Thyroid gland (tissue), 4 donors: ENCODE data around the gene TGFBR1.

Experiments used
- POLR2A ChIP-seq, 2 donors: fragments of 450-650 bp; IDR thresholded peaks; one replicate each; pipeline ENCODE4 v1.6.1; 2017; ENCODE audit warnings: antibody characterized with exemption in 2 of 2, mild to moderate bottlenecking in 2 of 2, moderate library complexity in 1 of 2
- TF ChIP-seq, protein P1 (sequence below), 6 experiments: fragments of 200-600 bp in 3 of 6; fragments of 450-650 bp in 3 of 6; sonication (generic) in 3 of 6; IDR thresholded peaks; one replicate each; pipeline ENCODE4 v1.5.1; 2016 to 2019; ENCODE audit warnings: antibody characterized with exemption in 6 of 6, mild to moderate bottlenecking in 2 of 6, inconsistent platforms in 1 of 6, moderate library complexity in 1 of 6

DNA sequence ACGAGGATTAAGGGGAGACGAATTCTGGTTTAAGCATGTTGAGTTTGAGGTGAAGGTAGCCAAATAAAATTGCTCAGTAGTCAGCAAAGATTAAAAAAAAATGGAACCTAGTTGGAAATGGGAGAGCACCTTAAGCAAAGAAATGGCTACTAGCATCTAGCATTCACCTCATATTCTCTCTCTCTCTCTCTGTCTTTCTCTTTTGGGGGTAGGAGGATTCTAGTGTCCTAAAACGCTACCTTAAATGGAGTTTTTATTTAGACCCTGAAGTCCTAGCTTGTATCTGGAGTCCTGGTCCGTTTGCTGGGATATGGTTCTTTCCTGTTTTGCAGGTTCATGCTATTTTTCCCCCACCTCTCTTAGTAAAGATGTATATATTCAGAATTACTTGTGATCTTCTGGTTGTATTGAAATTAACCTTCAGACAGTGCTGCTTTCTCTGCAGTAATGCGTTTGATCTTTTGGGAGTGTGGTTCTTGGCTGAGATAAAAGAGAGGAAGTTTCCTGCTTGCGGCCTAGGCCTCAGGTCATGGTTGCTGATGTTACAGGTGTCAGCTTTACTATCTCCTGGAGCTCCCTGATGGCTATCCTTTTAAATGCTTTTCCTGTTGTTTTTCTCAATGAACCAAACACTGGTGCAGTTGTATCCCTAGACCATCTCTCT is 8.0 kb downstream of the TGFBR1 start:
- TF ChIP-seq POLR2A (IDR thresholded peaks at IDR 0.05): no peak
- TF ChIP-seq, protein P1, sequence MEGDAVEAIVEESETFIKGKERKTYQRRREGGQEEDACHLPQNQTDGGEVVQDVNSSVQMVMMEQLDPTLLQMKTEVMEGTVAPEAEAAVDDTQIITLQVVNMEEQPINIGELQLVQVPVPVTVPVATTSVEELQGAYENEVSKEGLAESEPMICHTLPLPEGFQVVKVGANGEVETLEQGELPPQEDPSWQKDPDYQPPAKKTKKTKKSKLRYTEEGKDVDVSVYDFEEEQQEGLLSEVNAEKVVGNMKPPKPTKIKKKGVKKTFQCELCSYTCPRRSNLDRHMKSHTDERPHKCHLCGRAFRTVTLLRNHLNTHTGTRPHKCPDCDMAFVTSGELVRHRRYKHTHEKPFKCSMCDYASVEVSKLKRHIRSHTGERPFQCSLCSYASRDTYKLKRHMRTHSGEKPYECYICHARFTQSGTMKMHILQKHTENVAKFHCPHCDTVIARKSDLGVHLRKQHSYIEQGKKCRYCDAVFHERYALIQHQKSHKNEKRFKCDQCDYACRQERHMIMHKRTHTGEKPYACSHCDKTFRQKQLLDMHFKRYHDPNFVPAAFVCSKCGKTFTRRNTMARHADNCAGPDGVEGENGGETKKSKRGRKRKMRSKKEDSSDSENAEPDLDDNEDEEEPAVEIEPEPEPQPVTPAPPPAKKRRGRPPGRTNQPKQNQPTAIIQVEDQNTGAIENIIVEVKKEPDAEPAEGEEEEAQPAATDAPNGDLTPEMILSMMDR (IDR thresholded peaks at IDR 0.05): no peak
